Dedifferentiated amniotic fluid mesenchymal stem cell (primary cell): ENCODE data around the gene ABCA6.
"Not testable (repeated sequence)": the region's sequence is repeated elsewhere in the genome, so short reads cannot be mapped to it uniquely, and the experiment has no call there.

Experiments used
- DNase-seq: peaks from one replicate; pipeline ENCODE4 v3.0.0-alpha.2; 2016; ENCODE audit errors: extremely low spot score

The ABCA6 gene

GRCh38 chr17:69141431-69142174 is at the start of gene ABCA6:
Gene ABCA6 (minus strand): TSS chr17:69141895. CDS start chr17:69140703, 1,192 bp downstream.
- peak; percentile 15 for DNase-seq

GRCh38 chr17:69188796-69189195 is 47.1 kb upstream of the ABCA6 start:
- DNase-seq: no peak

- DNase-seq: no peak
These were observed 46.4 kb upstream of the ABCA6 start for GRCh38 chr17:69188064-69188463.

- no peak for DNase-seq
These were observed 45.6 kb upstream of the ABCA6 start for GRCh38 chr17:69187294-69187693.

- DNase-seq: peak; percentile 40
These were observed 37.7 kb upstream of the ABCA6 start for GRCh38 chr17:69179227-69179952.

- DNase-seq: no peak
These were observed 34.7 kb upstream of the ABCA6 start for GRCh38 chr17:69176457-69176795.

- peak; percentile 79 for DNase-seq
These were observed 34.1 kb upstream of the ABCA6 start for GRCh38 chr17:69175625-69176456.

- no peak for DNase-seq
These were observed 33.5 kb upstream of the ABCA6 start for GRCh38 chr17:69175262-69175624.

- DNase-seq: no peak
These were observed 31.4 kb upstream of the ABCA6 start for GRCh38 chr17:69173118-69173517.

GRCh38 chr17:69170377-69170776 is 28.7 kb upstream of the ABCA6 start:
- no peak for DNase-seq

GRCh38 chr17:69168642-69169041 is 26.9 kb upstream of the ABCA6 start:
- DNase-seq: not testable (repeated sequence)

- DNase-seq: no peak
These were observed 25.3 kb upstream of the ABCA6 start for GRCh38 chr17:69166957-69167356.

GRCh38 chr17:69164206-69164605 is 22.5 kb upstream of the ABCA6 start:
- DNase-seq: no peak

GRCh38 chr17:69159418-69159817 is 17.7 kb upstream of the ABCA6 start:
- DNase-seq: no peak

- DNase-seq: no peak
These were observed 12.6 kb upstream of the ABCA6 start for GRCh38 chr17:69154267-69154666.

- no peak for DNase-seq
These were observed 8.6 kb upstream of the ABCA6 start for GRCh38 chr17:69150333-69150732.

GRCh38 chr17:69147460-69147859 is 5.8 kb upstream of the ABCA6 start:
- DNase-seq: no peak

GRCh38 chr17:69144331-69145255 is 2.9 kb upstream of the ABCA6 start:
- DNase-seq: no peak

- DNase-seq: no peak
These were observed 2.1 kb upstream of the ABCA6 start for GRCh38 chr17:69143683-69144231.

GRCh38 chr17:69143151-69143550 is 1.5 kb upstream of the ABCA6 start:
- no peak for DNase-seq

- peak; percentile 77 for DNase-seq
These were observed 594 bp upstream of the ABCA6 start for GRCh38 chr17:69142175-69142802.
